Panc1 (cell line): ENCODE measurements around the gene APBB2. TPM values are rescaled to one million over a fixed set of nuclear protein-coding genes. Genes with fewer than 3 reads are reported as not detected.

Source experiments
- ATAC-seq: fragments of 200-7000 bp; cut with Tn5 transposase; 2 replicates; pipeline ENCODE4 v1.9.1; 2020; ENCODE audit warnings: mild to moderate bottlenecking, moderate library complexity
- BruUV-seq: library from RNA; stranded (reverse); fragments of 400-500 nt; replicated peaks from 2 replicates; lab custom pipeline; 2021; lab: Mats Ljungman, UMichigan
- CTCF ChIA-PET: fragments of 300-600 bp; sonication (Branson Sonifier 250); formaldehyde crosslinking; loops from one replicate; lab custom pipeline; 2022; ENCODE audit warnings: antibody characterized with exemption; lab: Charles Lee
- POLR2A ChIA-PET: fragments of 300-600 bp; sonication (Branson Sonifier 250); formaldehyde crosslinking; loops from one replicate; lab custom pipeline; 2022; ENCODE audit warnings: antibody characterized with exemption; lab: Charles Lee
- DNase-seq: peaks from one replicate; pipeline ENCODE4 v3.0.0-alpha.2; 2010; ENCODE audit warnings: low read depth, low spot score
- H3K27ac ChIP-seq: 2 replicates; pipeline ENCODE4 v1.5.1; 2011; ENCODE audit warnings: mild to moderate bottlenecking, low read length, inconsistent platforms
- H3K27me3 ChIP-seq: fragments of 200-500 bp; sonication (Bioruptor generic); 2 replicates; pipeline ENCODE4 v1.6.0; 2014; ENCODE audit warnings: low read length, inconsistent platforms; ENCODE audit not compliant: control insufficient read depth, insufficient read depth
- H3K36me3 ChIP-seq: fragments of 200-500 bp; sonication (Bioruptor generic); 2 replicates; pipeline ENCODE4 v1.5.1; 2014; ENCODE audit warnings: inconsistent platforms, mild to moderate bottlenecking, low read length, moderate library complexity; ENCODE audit not compliant: control insufficient read depth, insufficient read depth
- H3K4me1 ChIP-seq: 2 replicates; pipeline ENCODE4 v1.5.1; 2011; ENCODE audit warnings: inconsistent platforms, mild to moderate bottlenecking, low read length, moderate library complexity; ENCODE audit not compliant: control insufficient read depth, insufficient read depth
- H3K4me3 ChIP-seq, 2 experiments: 2 replicates each; pipeline ENCODE4 v1.5.1; 2011 to 2012; ENCODE audit warnings: low read depth in 2 of 2, low read length in 2 of 2, mild to moderate bottlenecking in 2 of 2, inconsistent platforms in 1 of 2, moderate library complexity in 1 of 2
- H3K9me3 ChIP-seq: fragments of 200-500 bp; sonication (Bioruptor generic); 2 replicates; pipeline ENCODE4 v1.5.1; 2014; ENCODE audit warnings: low read depth, mild to moderate bottlenecking, inconsistent platforms, low read length, moderate library complexity; ENCODE audit not compliant: control insufficient read depth, insufficient read depth
- POLR2AphosphoS5 ChIP-seq: IDR thresholded peaks from 2 replicates; pipeline ENCODE4 v1.6.1; 2012; ENCODE audit warnings: mild to moderate bottlenecking, low read depth, low read length, moderate library complexity
- SIN3A ChIP-seq: IDR thresholded peaks from 2 replicates; pipeline ENCODE4 v1.6.1; 2012; ENCODE audit warnings: low read depth, mild to moderate bottlenecking, low read length, moderate library complexity, borderline replicate concordance; ENCODE audit not compliant: insufficient read depth
- TCF7L2 ChIP-seq: IDR thresholded peaks from 2 replicates; pipeline ENCODE4 v1.6.1; 2011; ENCODE audit warnings: mild to moderate bottlenecking, low read depth, low read length, inconsistent platforms
- in situ Hi-C: cut with HindIII; loops from 2 replicates; pipeline ENCODE4 v1.10.0; 2016; ENCODE audit warnings: low sequenced_read_pairs, low pct_unique_long_range_greater_than_20kb
- intact Hi-C: fragments of 100-400 bp; cut with micrococcal nuclease; formaldehyde crosslinking; loops from one replicate; pipeline ENCODE4 v1.10.0; 2022; ENCODE audit not compliant: unreplicated experiment
- total RNA-seq: library from RNA; stranded (reverse); gene quantifications from one replicate; pipeline ENCODE4 v1.2.1, GENCODE V29; 2021; ENCODE audit not compliant: unreplicated experiment
- TF ChIP-seq, protein P1 (sequence below): fragments of 450-650 bp; IDR thresholded peaks from 2 replicates; pipeline ENCODE4 v1.5.1; 2017; ENCODE audit warnings: mild to moderate bottlenecking
- TF ChIP-seq, protein P2 (sequence below), 2 experiments: IDR thresholded peaks; 2 replicates each; pipeline ENCODE4 v1.6.1; 2011 to 2012; ENCODE audit warnings: low read depth in 2 of 2, control low read depth in 1 of 2, low read length in 1 of 2, mild to moderate bottlenecking in 1 of 2, moderate library complexity in 1 of 2; ENCODE audit not compliant: insufficient read depth in 1 of 2

Gene APBB2
- total RNA-seq, 1 experiment from 2014 or later, result 27.1 TPM

DNA sequence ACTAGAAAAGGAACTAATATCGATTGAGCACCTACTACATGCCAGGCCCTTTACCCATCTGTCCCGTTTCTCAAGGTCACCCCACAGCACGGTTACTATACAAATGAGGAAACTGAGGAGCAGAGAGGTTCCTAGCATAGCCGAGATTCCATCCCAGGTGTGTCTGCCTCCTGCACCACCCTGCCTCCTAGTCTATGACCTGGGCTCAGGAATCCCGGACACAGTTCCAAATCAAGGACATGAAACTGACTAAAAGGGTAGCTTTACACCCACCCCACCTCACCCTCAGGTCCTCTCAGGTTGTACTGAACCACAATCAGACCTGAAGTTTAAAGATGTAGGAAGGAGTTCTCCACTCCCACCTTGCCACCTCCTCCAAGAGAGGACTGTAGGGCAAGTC is 55.6 kb downstream of the APBB2 start:
- Histone ChIP-seq H3K9me3 (no peaks in the 10 kb centered on the region), H3K4me3 (no peak overlapping the region), H3K36me3 (no peaks in the 10 kb centered on the region), H3K27ac (no peak overlapping the region), H3K4me1 (peaks cover 9% of the 10 kb centered on the region), H3K27me3 (no peaks in the 10 kb centered on the region)
- ChIA-PET CTCF (no interaction called here), POLR2A (no interaction called here)
- no peak for DNase-seq
- in situ Hi-C loops, result no loop called here
- no TSS peak for BruUV-seq
- ATAC-seq, result no peak
- intact Hi-C loops, result no loop called here
- TF ChIP-seq, protein P1, sequence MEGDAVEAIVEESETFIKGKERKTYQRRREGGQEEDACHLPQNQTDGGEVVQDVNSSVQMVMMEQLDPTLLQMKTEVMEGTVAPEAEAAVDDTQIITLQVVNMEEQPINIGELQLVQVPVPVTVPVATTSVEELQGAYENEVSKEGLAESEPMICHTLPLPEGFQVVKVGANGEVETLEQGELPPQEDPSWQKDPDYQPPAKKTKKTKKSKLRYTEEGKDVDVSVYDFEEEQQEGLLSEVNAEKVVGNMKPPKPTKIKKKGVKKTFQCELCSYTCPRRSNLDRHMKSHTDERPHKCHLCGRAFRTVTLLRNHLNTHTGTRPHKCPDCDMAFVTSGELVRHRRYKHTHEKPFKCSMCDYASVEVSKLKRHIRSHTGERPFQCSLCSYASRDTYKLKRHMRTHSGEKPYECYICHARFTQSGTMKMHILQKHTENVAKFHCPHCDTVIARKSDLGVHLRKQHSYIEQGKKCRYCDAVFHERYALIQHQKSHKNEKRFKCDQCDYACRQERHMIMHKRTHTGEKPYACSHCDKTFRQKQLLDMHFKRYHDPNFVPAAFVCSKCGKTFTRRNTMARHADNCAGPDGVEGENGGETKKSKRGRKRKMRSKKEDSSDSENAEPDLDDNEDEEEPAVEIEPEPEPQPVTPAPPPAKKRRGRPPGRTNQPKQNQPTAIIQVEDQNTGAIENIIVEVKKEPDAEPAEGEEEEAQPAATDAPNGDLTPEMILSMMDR, result no peak

DNA sequence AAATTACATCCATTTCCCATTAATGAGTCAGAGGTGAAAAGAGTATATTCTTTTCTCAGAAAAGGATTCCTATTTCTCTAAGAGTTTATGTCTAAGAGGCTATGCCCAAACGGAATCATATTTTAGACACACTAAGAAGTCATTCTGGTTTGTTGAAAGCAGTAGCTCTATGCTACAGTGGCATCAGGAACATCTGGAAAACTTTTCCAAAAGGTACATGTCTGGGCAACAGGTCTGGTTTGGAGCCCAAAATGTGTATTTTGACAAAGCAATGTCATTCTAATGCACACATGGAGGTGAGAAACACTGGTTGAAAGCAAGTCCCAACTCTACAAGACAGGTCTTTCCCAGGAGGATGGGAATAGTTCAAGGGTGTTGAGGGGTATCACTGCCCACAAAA is 56.1 kb downstream of the APBB2 start:
- POLR2A ChIA-PET, result no interaction called here
- TF ChIP-seq TCF7L2 (no peak), SIN3A (no peak), POLR2AphosphoS5 (no peak)
- TF ChIP-seq, protein P1, result no peak
- TF ChIP-seq, protein P2, sequence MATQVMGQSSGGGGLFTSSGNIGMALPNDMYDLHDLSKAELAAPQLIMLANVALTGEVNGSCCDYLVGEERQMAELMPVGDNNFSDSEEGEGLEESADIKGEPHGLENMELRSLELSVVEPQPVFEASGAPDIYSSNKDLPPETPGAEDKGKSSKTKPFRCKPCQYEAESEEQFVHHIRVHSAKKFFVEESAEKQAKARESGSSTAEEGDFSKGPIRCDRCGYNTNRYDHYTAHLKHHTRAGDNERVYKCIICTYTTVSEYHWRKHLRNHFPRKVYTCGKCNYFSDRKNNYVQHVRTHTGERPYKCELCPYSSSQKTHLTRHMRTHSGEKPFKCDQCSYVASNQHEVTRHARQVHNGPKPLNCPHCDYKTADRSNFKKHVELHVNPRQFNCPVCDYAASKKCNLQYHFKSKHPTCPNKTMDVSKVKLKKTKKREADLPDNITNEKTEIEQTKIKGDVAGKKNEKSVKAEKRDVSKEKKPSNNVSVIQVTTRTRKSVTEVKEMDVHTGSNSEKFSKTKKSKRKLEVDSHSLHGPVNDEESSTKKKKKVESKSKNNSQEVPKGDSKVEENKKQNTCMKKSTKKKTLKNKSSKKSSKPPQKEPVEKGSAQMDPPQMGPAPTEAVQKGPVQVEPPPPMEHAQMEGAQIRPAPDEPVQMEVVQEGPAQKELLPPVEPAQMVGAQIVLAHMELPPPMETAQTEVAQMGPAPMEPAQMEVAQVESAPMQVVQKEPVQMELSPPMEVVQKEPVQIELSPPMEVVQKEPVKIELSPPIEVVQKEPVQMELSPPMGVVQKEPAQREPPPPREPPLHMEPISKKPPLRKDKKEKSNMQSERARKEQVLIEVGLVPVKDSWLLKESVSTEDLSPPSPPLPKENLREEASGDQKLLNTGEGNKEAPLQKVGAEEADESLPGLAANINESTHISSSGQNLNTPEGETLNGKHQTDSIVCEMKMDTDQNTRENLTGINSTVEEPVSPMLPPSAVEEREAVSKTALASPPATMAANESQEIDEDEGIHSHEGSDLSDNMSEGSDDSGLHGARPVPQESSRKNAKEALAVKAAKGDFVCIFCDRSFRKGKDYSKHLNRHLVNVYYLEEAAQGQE (IDR thresholded peaks at IDR 0.05; ENCODE audit: insufficient read depth in 1 of 2, low read depth in 2 of 2, low read length in 1 of 2), result no peak
- Histone ChIP-seq H3K4me3 (no peak overlapping the region), H3K9me3 (no peaks in the 10 kb centered on the region), H3K27me3 (no peaks in the 10 kb centered on the region), H3K36me3 (no peaks in the 10 kb centered on the region), H3K27ac (no peak overlapping the region), H3K4me1 (peaks cover 9% of the 10 kb centered on the region)
- in situ Hi-C loops (no loop called here), intact Hi-C loops (no loop called here)
- no TSS peak for BruUV-seq
- no peak for DNase-seq
- ATAC-seq, result no peak
- CTCF ChIA-PET, result no interaction called here

DNA sequence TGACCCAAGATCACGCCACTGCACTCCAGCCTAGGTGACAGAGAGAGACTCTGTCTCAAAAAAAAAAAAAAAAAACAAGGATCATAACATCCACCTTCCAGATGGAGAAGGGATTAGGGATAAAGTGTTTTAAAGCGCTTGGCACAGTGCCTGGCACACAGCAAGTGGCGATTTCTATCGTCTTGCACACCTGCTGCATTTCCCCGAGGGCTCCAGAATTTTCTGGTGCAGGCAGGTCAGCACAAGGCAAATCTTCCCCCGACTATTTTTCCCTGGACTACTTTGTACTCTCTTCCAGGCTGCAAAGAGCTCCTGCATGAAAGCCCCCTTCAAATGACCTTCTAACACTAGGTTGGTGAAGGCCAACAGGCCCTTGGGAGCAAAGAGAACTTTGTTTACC is 57.3 kb downstream of the APBB2 start:
- CTCF ChIA-PET, result no interaction called here
- in situ Hi-C loops (no loop called here), intact Hi-C loops (no loop called here)
- no peaks in the 10 kb centered on the region for H3K27me3 ChIP-seq
- TF ChIP-seq SIN3A (no peak), TCF7L2 (no peak), POLR2AphosphoS5 (no peak)
- TF ChIP-seq, protein P2 (IDR thresholded peaks at IDR 0.05; ENCODE audit: insufficient read depth in 1 of 2, low read depth in 2 of 2, low read length in 1 of 2), result no peak
- TF ChIP-seq, protein P1, result no peak
- H3K4me3 ChIP-seq, result no peak overlapping the region
- H3K27ac ChIP-seq, result no peak overlapping the region; the same call in 1 of the 2 replicates
- no peak for ATAC-seq
- peaks cover 9% of the 10 kb centered on the region for H3K4me1 ChIP-seq
- no peak for DNase-seq
- no peaks in the 10 kb centered on the region for H3K9me3 ChIP-seq
- POLR2A ChIA-PET, result no interaction called here
- no peaks in the 10 kb centered on the region for H3K36me3 ChIP-seq
- BruUV-seq, result no TSS peak
